Keratinocyte (primary cell): Measurements from ENCODE around the gene NCEH1. TPM values are rescaled to one million over a fixed set of nuclear protein-coding genes. Genes with fewer than 3 reads are reported as not detected.

Experiments
- DNase-seq: peaks from one replicate; pipeline ENCODE4 v3.0.0-alpha.2; 2011; ENCODE audit warnings: low read depth, missing footprints, low spot score
- FAIRE-seq: peaks from 2 replicates; lab custom pipeline; 2011; peaks lifted over from hg19 to GRCh38; lab: Jason Lieb, UNC
- H2AFZ ChIP-seq: 2 replicates; pipeline ENCODE4 v1.6.0; 2012; ENCODE audit warnings: low read length, control low read depth, inconsistent platforms; ENCODE audit not compliant: control insufficient read depth
- H3K27ac ChIP-seq: 2 replicates; pipeline ENCODE4 v1.5.1; 2011; ENCODE audit warnings: low read length; ENCODE audit not compliant: control insufficient read depth, insufficient read depth
- H3K27me3 ChIP-seq: 3 replicates; pipeline ENCODE4 v1.6.0; 2011; ENCODE audit warnings: low read length; ENCODE audit not compliant: control insufficient read depth, insufficient read depth; ENCODE audit errors: extremely low read depth
- H3K36me3 ChIP-seq, 2 experiments: 2 replicates in 1 of 2; 3 replicates in 1 of 2; pipeline ENCODE4 v1.5.1; 2011; ENCODE audit warnings: low read length in 2 of 2, mild to moderate bottlenecking in 1 of 2; ENCODE audit not compliant: control insufficient read depth in 2 of 2, insufficient read depth in 2 of 2; ENCODE audit errors: extremely low read depth in 1 of 2
- H3K4me1 ChIP-seq: 3 replicates; pipeline ENCODE4 v1.5.1; 2011; ENCODE audit warnings: low read length; ENCODE audit not compliant: control insufficient read depth, insufficient read depth; ENCODE audit errors: extremely low read depth
- H3K4me2 ChIP-seq: 3 replicates; pipeline ENCODE4 v1.6.0; 2011; ENCODE audit warnings: low read depth, low read length; ENCODE audit not compliant: control insufficient read depth, insufficient read depth; ENCODE audit errors: extremely low read depth
- H3K4me3 ChIP-seq, 3 experiments: fragments of 200-600 bp in 1 of 3; sonication (generic) in 1 of 3; 2 replicates in 2 of 3; 3 replicates in 1 of 3; pipeline ENCODE4 v1.5.1; 2011 to 2016; ENCODE audit warnings: low read length in 3 of 3, mild to moderate bottlenecking in 3 of 3, control low read depth in 2 of 3, inconsistent platforms in 1 of 3, low read depth in 1 of 3, mixed read lengths in 1 of 3, mixed run types in 1 of 3, moderate library complexity in 1 of 3; ENCODE audit not compliant: control insufficient read depth in 2 of 3, insufficient read depth in 2 of 3; ENCODE audit errors: extremely low read depth in 1 of 3
- H3K79me2 ChIP-seq: 2 replicates; pipeline ENCODE4 v1.6.0; 2012; ENCODE audit warnings: low read length; ENCODE audit not compliant: control insufficient read depth, insufficient read depth
- H3K9ac ChIP-seq: 3 replicates; pipeline ENCODE4 v1.6.0; 2011; ENCODE audit warnings: low read length; ENCODE audit not compliant: control insufficient read depth, insufficient read depth; ENCODE audit errors: extremely low read depth
- H3K9me1 ChIP-seq: 3 replicates; pipeline ENCODE4 v1.6.0; 2011; ENCODE audit warnings: low read length; ENCODE audit not compliant: control insufficient read depth, insufficient read depth; ENCODE audit errors: extremely low read depth
- H3K9me3 ChIP-seq: 2 replicates; pipeline ENCODE4 v1.5.1; 2012; ENCODE audit warnings: low read depth, low read length; ENCODE audit not compliant: control insufficient read depth
- H4K20me1 ChIP-seq: 3 replicates; pipeline ENCODE4 v1.6.0; 2011; ENCODE audit warnings: low read length; ENCODE audit not compliant: control insufficient read depth, insufficient read depth; ENCODE audit errors: extremely low read depth
- CTCF ChIP-seq, 3 experiments: IDR thresholded peaks in 1 of 3; conservative IDR thresholded peaks in 1 of 3; optimal IDR thresholded peaks in 1 of 3; 2 replicates in 2 of 3; 3 replicates in 1 of 3; pipeline versions ENCODE3 to v1.5.1; 2011; ENCODE audit warnings: low read length in 3 of 3, mild to moderate bottlenecking in 3 of 3, moderate library complexity in 2 of 3, control low read depth in 1 of 3, inconsistent platforms in 1 of 3; ENCODE audit not compliant: insufficient read depth in 2 of 3; ENCODE audit errors: extremely low read depth in 1 of 3
- EZH2 ChIP-seq: IDR thresholded peaks from one replicate; pipeline ENCODE4 v1.6.1; 2012; ENCODE audit warnings: inconsistent platforms, mild to moderate bottlenecking, low read length, moderate library complexity
- dilution Hi-C: fragments of 300-500 bp; cut with MboI; formaldehyde crosslinking; loops from one replicate; pipeline ENCODE4 v1.7.0; 2020; ENCODE audit warnings: low sequenced_read_pairs; ENCODE audit not compliant: extremely low pct_ligation_motif_present
- polyA plus RNA-seq, 5 experiments: library from polyadenylated mRNA; depleted of rRNA in 3 of 5; stranded (reverse) in 3 of 5; stranded (forward) in 1 of 5; unstranded in 1 of 5; fragments of >200 nt; gene quantifications; 1 replicate in 1 of 5; 2 replicates in 3 of 5; 3 replicates in 1 of 5; pipeline versions ENCODE4 v1.2.1 to v1.2.3, GENCODE V29; 2011 to 2012; ENCODE audit warnings: missing spikeins in 2 of 5, low read depth in 1 of 5, low replicate concordance in 1 of 5

The NCEH1 gene
- polyA plus RNA-seq, 1 donor (not counting 4 experiments of a cell fraction or from before 2014, with no cell fraction given), result 13.2 TPM

GRCh38 chr3:172697558-172697957 is 13.3 kb downstream of the NCEH1 start:
- Histone ChIP-seq H2AFZ (no peak overlapping the region), H3K9ac (no peak overlapping the region), H4K20me1 (no peaks in the 10 kb centered on the region), H3K27ac (no peak overlapping the region), H3K9me1 (no peaks in the 10 kb centered on the region), H3K27me3 (no peaks in the 10 kb centered on the region), H3K36me3 (peaks cover 0 to 3% of the 10 kb centered on the region in 2 experiments), H3K79me2 (peaks cover 4% of the 10 kb centered on the region), H3K4me3 (no peak overlapping the region), H3K9me3 (no peaks in the 10 kb centered on the region), H3K4me1 (no peaks in the 10 kb centered on the region), H3K4me2 (no peak overlapping the region)
- TF ChIP-seq EZH2 (no peak), CTCF (optimal IDR thresholded peaks at IDR 0.05 in 1 of 3, IDR thresholded peaks at IDR 0.05 in 1 of 3, conservative IDR thresholded peaks at IDR 0.05 in 1 of 3; ENCODE audit: extremely low read depth in 1 of 3, insufficient read depth in 2 of 3, low read length in 3 of 3) (no peak)
- FAIRE-seq, result no peak
- DNase-seq, result no peak
- dilution Hi-C loops, result no loop called here

- DNase-seq, result no peak
- TF ChIP-seq EZH2, result no peak
- TF ChIP-seq CTCF (optimal IDR thresholded peaks at IDR 0.05 in 1 of 3, IDR thresholded peaks at IDR 0.05 in 1 of 3, conservative IDR thresholded peaks at IDR 0.05 in 1 of 3; ENCODE audit: extremely low read depth in 1 of 3, insufficient read depth in 2 of 3, low read length in 3 of 3), result no peak
- no peaks in the 10 kb centered on the region for H3K9me3 ChIP-seq
- dilution Hi-C loops, result no loop called here
- H3K4me2 ChIP-seq, result no peak overlapping the region
- H3K4me1 ChIP-seq, result no peaks in the 10 kb centered on the region
- H3K27me3 ChIP-seq, result no peaks in the 10 kb centered on the region
- no peak overlapping the region for H3K9ac ChIP-seq
- H4K20me1 ChIP-seq, result no peaks in the 10 kb centered on the region
- no peak for FAIRE-seq
- peaks cover 0 to 3% of the 10 kb centered on the region in 2 experiments for H3K36me3 ChIP-seq
- no peak overlapping the region for H3K27ac ChIP-seq
- H2AFZ ChIP-seq, result no peak overlapping the region
- H3K9me1 ChIP-seq, result no peaks in the 10 kb centered on the region
- peaks cover 4% of the 10 kb centered on the region for H3K79me2 ChIP-seq
- no peak overlapping the region for H3K4me3 ChIP-seq
Observed at GRCh38 chr3:172696357-172696756, 14.5 kb downstream of the NCEH1 start.
